ENCODE measurements around the gene TBC1D2. TPM values are rescaled to one million over a fixed set of nuclear protein-coding genes. Genes with fewer than 3 reads are reported as not detected.

TBC1D2 gene
- total and polyA plus RNA-seq, 2 of the 13 experiments (the other 11 are each of a cell fraction or from before 2014, with no cell fraction given): 2.0 to 2.8 TPM

DNA sequence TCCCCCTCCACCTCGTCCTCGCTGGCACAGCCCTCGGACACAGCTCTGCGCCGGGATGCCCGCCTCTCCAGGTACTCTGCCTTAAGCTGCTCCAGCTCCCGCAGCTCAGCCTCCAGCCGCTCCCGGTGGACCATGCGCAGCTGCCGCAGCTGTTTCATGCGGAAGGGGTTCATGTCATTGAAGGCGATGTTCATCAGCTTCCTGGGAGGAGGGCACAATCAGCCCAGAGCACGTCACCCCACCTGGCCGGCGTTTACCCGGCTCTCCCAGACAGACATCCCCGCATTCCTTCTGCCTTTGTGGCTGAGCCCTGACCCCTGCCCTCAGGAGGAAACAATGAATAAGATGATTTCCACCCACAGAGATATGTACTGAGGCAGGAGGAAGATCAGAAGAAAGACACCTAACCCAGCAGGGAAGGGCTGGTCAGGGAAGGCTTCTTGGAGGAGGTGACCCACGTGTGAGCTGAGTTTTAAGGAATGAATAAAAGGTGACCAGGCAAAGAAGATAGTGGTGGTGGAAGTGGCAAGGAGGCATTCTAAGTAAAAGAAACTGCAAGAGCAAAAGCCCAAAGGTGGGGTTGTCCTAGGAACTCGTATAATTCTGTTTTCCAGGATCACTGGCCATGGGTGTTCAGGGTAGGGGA lies 55.9 kb downstream of the TBC1D2 start (continued):
- no peak for TF ChIP-seq E2F5 (CRISPR knock-in tag; conservative IDR thresholded peaks at IDR 0.05)

- Histone ChIP-seq H3K9me3 (ENCODE audit: low read length) (no peaks in the 10 kb centered on the region), H2AFZ (ENCODE audit: low read length) (no peak overlapping the region), H3K79me2 (ENCODE audit: insufficient read depth, low read length) (peaks cover 15% of the 10 kb centered on the region), H3K9ac (ENCODE audit: insufficient read depth, low read depth, low read length) (no peak overlapping the region), H3K4me3 (replicated peaks in 1 of 3; ENCODE audit: insufficient read depth in 1 of 3, low read depth in 2 of 3, low read length in 3 of 3) (no peak overlapping the region), H3K27me3 (ENCODE audit: control insufficient read depth in 1 of 2, insufficient read depth in 2 of 2, low read length in 2 of 2) (no peaks in the 10 kb centered on the region), H3K36me3 (replicated peaks in 1 of 2; ENCODE audit: control insufficient read depth in 1 of 2, insufficient read depth in 2 of 2, low read length in 2 of 2) (no peaks in the 10 kb centered on the region), H3K4me2 (ENCODE audit: low read depth, low read length) (no peak overlapping the region), H3K27ac (ENCODE audit: extremely low read length, insufficient read depth, low read length) (no peak overlapping the region), H3K4me1 (ENCODE audit: insufficient read depth, low read length) (peaks cover 28% of the 10 kb centered on the region), H4K20me1 (ENCODE audit: insufficient read depth, low read length) (no peaks in the 10 kb centered on the region)
- TF ChIP-seq IRF1 (CRISPR knock-in tag; IDR thresholded peaks at IDR 0.05; ENCODE audit: low read depth) (no peak), ZBTB33 (CRISPR knock-in tag; IDR thresholded peaks at IDR 0.05) (no peak), DNMT1 (CRISPR knock-in tag; IDR thresholded peaks at IDR 0.05) (no peak), CEBPB (IDR thresholded peaks at IDR 0.05; ENCODE audit: borderline replicate concordance, low read depth, low read length) (no peak), ZBTB21 (CRISPR knock-in tag; IDR thresholded peaks at IDR 0.05) (no peak), CENPX (CRISPR knock-in tag; IDR thresholded peaks at IDR 0.05) (no peak), ZC3H4 (CRISPR knock-in tag; IDR thresholded peaks at IDR 0.05; ENCODE audit: borderline replicate concordance) (no peak), TOE1 (CRISPR knock-in tag; IDR thresholded peaks at IDR 0.05) (no peak)
- ATAC-seq (no peak), FAIRE-seq (no peak), DNase-seq (ENCODE audit: low spot score) (no peak)
- POLR2A ChIA-PET: no interaction called here
- no TSS peak for BruUV-seq (replicated peaks)
- in situ Hi-C loops (cut with HindIII; ENCODE audit: extremely low pct_ligation_motif_present, low pct_unique_long_range_greater_than_20kb): no loop called here
- intact Hi-C loops (cut with micrococcal nuclease; ENCODE audit: unreplicated experiment): no loop called here
- CTCF ChIA-PET (ENCODE audit: low intra/inter-chr PET ratio, low total read pairs): no interaction called here
- WGBS (ENCODE audit: low lambda C conversion rate): 63% methylated on average over 2 of the region's 4 CpGs
Observed at GRCh38 chr9:98195671-98196070, 59.8 kb downstream of the TBC1D2 start.

Data from HepG2 (cell line).